DND-41 (cell line): ENCODE data around the gene GBP1.

Experiments
- ATAC-seq: fragments of 200-7000 bp; cut with Tn5 transposase; 3 replicates; pipeline ENCODE4 v1.9.1; 2021; ENCODE audit warnings: low read depth; ENCODE audit not compliant: insufficient read depth
- DNase-seq: peaks from one replicate; pipeline ENCODE4 v3.0.0-alpha.2; 2020
- H2AFZ ChIP-seq: 2 replicates; pipeline ENCODE4 v1.6.0; 2012; ENCODE audit warnings: low read depth, low read length
- H3K27ac ChIP-seq: 2 replicates; pipeline ENCODE4 v1.5.1; 2012; ENCODE audit warnings: low read length, inconsistent platforms
- H3K27me3 ChIP-seq: fragments of 200-600 bp; sonication (generic); 2 replicates; pipeline ENCODE4 v1.6.0; 2012; ENCODE audit warnings: low read length, mild to moderate bottlenecking, inconsistent platforms; ENCODE audit not compliant: insufficient read depth, poor library complexity
- H3K36me3 ChIP-seq: 2 replicates; pipeline ENCODE4 v1.5.1; 2012; ENCODE audit warnings: low read length, inconsistent platforms; ENCODE audit not compliant: insufficient read depth
- H3K4me1 ChIP-seq: 2 replicates; pipeline ENCODE4 v1.5.1; 2012; ENCODE audit warnings: mild to moderate bottlenecking, low read length; ENCODE audit not compliant: insufficient read depth
- H3K4me2 ChIP-seq: 2 replicates; pipeline ENCODE4 v1.6.0; 2012; ENCODE audit warnings: mild to moderate bottlenecking, moderate library complexity, low read length, inconsistent platforms; ENCODE audit not compliant: insufficient read depth
- H3K4me3 ChIP-seq, 2 experiments: fragments of 200-600 bp in 1 of 2; shearing (Covaris generic) in 1 of 2; 2 replicates each; pipeline ENCODE4 v1.5.1; 2012 to 2016; ENCODE audit warnings: inconsistent platforms in 2 of 2, low read length in 2 of 2, mild to moderate bottlenecking in 2 of 2, low read depth in 1 of 2, moderate library complexity in 1 of 2
- H3K79me2 ChIP-seq: 2 replicates; pipeline ENCODE4 v1.6.0; 2012; ENCODE audit warnings: low read length, inconsistent platforms; ENCODE audit not compliant: insufficient read depth
- H3K9ac ChIP-seq: 2 replicates; pipeline ENCODE4 v1.6.0; 2012; ENCODE audit warnings: low read depth, mild to moderate bottlenecking, inconsistent platforms, low read length, moderate library complexity
- H3K9me3 ChIP-seq: 2 replicates; pipeline ENCODE4 v1.5.1; 2012; ENCODE audit warnings: low read length, moderate library complexity, mild to moderate bottlenecking, inconsistent platforms; ENCODE audit not compliant: insufficient read depth, severe bottlenecking
- H4K20me1 ChIP-seq: 2 replicates; pipeline ENCODE4 v1.6.0; 2012; ENCODE audit warnings: low read length; ENCODE audit not compliant: insufficient read depth
- EZH2 ChIP-seq: IDR thresholded peaks from 3 replicates; pipeline ENCODE4 v1.6.1; 2012; ENCODE audit warnings: borderline replicate concordance, low read depth, mild to moderate bottlenecking, moderate library complexity, low read length, inconsistent platforms; ENCODE audit not compliant: severe bottlenecking
- TF ChIP-seq, protein P1 (sequence below): IDR thresholded peaks from 2 replicates; pipeline ENCODE4 v1.5.1; 2012; ENCODE audit warnings: borderline replicate concordance, low read length, moderate library complexity, mild to moderate bottlenecking; ENCODE audit not compliant: poor library complexity, severe bottlenecking; ENCODE audit errors: extremely low read depth

The GBP1 gene

DNA sequence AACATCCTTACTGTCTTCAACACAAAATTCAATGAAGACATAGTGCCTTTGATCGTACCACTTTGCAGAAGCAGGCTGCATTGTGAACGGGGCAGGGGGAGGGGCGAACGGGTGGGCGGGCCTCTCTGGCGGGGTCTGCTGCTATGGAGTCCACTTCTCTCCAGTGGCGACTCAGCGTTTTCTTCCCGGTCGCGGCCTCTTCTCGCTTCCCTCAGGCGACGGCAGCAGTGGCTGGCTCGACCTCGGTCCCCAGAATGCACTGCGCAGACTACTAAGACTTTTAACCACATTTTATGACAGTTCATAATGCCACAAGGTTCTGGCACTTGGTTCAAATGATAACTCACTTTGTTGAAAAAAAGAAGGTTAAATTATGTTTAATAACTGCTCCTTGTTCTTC lies 39.7 kb upstream of the GBP1 start:
- DNase-seq = no peak
- ATAC-seq = no peak
- Histone ChIP-seq H4K20me1 (no peaks in the 10 kb centered on the region), H3K4me3 (no peak overlapping the region), H3K36me3 (no peaks in the 10 kb centered on the region), H3K27me3 (no peaks in the 10 kb centered on the region), H3K4me1 (no peaks in the 10 kb centered on the region), H3K79me2 (no peaks in the 10 kb centered on the region), H2AFZ (no peak overlapping the region), H3K9me3 (no peaks in the 10 kb centered on the region), H3K27ac (no peak overlapping the region), H3K9ac (no peak overlapping the region), H3K4me2 (no peak overlapping the region)
- TF ChIP-seq, protein P1, sequence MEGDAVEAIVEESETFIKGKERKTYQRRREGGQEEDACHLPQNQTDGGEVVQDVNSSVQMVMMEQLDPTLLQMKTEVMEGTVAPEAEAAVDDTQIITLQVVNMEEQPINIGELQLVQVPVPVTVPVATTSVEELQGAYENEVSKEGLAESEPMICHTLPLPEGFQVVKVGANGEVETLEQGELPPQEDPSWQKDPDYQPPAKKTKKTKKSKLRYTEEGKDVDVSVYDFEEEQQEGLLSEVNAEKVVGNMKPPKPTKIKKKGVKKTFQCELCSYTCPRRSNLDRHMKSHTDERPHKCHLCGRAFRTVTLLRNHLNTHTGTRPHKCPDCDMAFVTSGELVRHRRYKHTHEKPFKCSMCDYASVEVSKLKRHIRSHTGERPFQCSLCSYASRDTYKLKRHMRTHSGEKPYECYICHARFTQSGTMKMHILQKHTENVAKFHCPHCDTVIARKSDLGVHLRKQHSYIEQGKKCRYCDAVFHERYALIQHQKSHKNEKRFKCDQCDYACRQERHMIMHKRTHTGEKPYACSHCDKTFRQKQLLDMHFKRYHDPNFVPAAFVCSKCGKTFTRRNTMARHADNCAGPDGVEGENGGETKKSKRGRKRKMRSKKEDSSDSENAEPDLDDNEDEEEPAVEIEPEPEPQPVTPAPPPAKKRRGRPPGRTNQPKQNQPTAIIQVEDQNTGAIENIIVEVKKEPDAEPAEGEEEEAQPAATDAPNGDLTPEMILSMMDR = no peak
- no peak for TF ChIP-seq EZH2

DNA sequence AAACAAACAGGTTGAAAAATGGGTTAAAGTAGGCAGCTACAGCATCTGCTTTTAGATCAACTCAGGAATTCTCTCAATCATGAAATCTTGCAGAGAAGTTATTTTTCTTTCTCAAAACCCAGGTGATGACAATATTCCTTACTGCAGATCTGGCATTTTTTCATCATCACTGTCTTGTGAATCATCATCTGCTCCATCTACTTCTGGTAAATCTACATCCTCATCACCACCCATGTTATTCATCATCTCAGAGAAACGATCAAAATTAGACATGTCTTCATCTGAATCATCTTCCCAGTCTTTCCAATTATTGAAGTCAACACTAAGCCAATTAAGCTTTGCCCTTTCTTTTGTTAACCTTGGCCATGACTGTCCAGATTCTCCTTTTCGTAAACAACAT lies 39.1 kb upstream of the GBP1 start:
- no peak overlapping the region for H2AFZ ChIP-seq
- H3K4me2 ChIP-seq = no peak overlapping the region
- H3K9ac ChIP-seq = no peak overlapping the region
- no peak overlapping the region for H3K4me3 ChIP-seq
- H3K9me3 ChIP-seq = no peaks in the 10 kb centered on the region
- no peaks in the 10 kb centered on the region for H4K20me1 ChIP-seq
- DNase-seq (no peak), ATAC-seq (no peak)
- H3K27ac ChIP-seq = no peak overlapping the region
- H3K4me1 ChIP-seq = no peaks in the 10 kb centered on the region
- H3K27me3 ChIP-seq = no peaks in the 10 kb centered on the region
- H3K79me2 ChIP-seq = no peaks in the 10 kb centered on the region
- no peaks in the 10 kb centered on the region for H3K36me3 ChIP-seq
- TF ChIP-seq, protein P1 = no peak

DNA sequence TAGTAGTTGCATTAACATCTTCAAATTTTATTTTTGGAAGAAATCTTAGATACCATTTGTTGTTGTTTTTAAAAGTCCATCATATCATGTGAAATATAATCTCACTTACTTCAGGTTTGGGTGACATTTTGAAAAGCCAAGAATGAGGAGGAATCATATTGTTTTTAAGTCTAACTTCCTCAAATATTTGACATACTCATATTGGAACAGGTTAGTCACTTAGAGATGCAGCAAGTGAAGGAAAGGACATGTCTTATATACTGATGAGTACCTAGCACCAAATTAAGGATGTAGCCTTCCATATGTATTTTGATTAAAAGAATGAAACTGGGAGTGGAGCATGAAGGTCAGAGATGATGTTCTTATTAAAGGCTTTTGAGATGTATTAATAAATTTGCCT lies 37.0 kb upstream of the GBP1 start:
- no peaks in the 10 kb centered on the region for H4K20me1 ChIP-seq
- no peaks in the 10 kb centered on the region for H3K79me2 ChIP-seq
- no peak for ATAC-seq
- H3K4me2 ChIP-seq = no peak overlapping the region
- H2AFZ ChIP-seq = no peak overlapping the region
- H3K27ac ChIP-seq = no peak overlapping the region
- no peak overlapping the region for H3K9ac ChIP-seq
- DNase-seq = no peak
- no peaks in the 10 kb centered on the region for H3K4me1 ChIP-seq
- no peaks in the 10 kb centered on the region for H3K36me3 ChIP-seq
- H3K4me3 ChIP-seq = no peak overlapping the region
- TF ChIP-seq, protein P1 = no peak
- TF ChIP-seq EZH2 = no peak
- H3K27me3 ChIP-seq = no peaks in the 10 kb centered on the region
- no peaks in the 10 kb centered on the region for H3K9me3 ChIP-seq

DNA sequence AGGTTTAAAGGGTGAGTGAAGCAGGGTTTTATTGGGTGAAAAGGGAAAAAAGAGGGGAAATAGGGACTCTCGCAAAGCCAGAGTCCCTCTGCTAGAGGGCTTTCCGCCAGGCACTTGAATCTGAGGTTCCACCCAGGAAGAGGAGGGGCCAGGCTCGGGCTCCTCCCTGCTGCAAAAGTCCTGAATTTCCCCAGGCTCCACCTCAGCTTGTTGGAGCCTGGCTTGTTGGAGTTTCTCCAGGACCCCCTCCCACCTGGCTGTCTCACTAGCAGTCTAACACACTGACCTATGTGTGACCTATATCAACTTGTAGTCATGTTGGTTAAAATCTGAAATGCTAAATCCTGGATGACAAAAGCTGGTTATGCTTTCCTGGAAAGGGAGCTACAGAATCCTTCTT lies 35.4 kb upstream of the GBP1 start:
- Histone ChIP-seq H4K20me1 (no peaks in the 10 kb centered on the region), H3K9me3 (peaks cover 4% of the 10 kb centered on the region), H3K27ac (no peak overlapping the region), H3K4me3 (no peak overlapping the region), H2AFZ (no peak overlapping the region), H3K9ac (no peak overlapping the region), H3K4me2 (no peak overlapping the region), H3K79me2 (no peaks in the 10 kb centered on the region), H3K36me3 (no peaks in the 10 kb centered on the region), H3K4me1 (no peaks in the 10 kb centered on the region), H3K27me3 (no peaks in the 10 kb centered on the region)
- DNase-seq (no peak), ATAC-seq (no peak)
- TF ChIP-seq, protein P1 = no peak
- no peak for TF ChIP-seq EZH2
